Psoas muscle (tissue), 8 donors: ENCODE measurements around the gene INTS15. TPM values are rescaled to one million over a fixed set of nuclear protein-coding genes. Genes with fewer than 3 reads are reported as not detected.

Experiments
- ATAC-seq, 4 donors: fragments of 200-7000 bp; cut with Tn5 transposase; one replicate each; pipeline ENCODE4 v1.9.1; 2020; ENCODE audit warnings: moderate library complexity in 3 of 4, mild to moderate bottlenecking in 2 of 4
- DNase-seq, 2 donors: peaks; one replicate each; pipeline ENCODE4 v3.0.0-alpha.2; 2020
- H3K27ac ChIP-seq: fragments of 200-600 bp; one replicate; pipeline ENCODE4 v1.8.0; 2022
- H3K27me3 ChIP-seq, 3 donors: fragments of 200-600 bp in 1 of 3; one replicate each; pipeline versions ENCODE4 v1.6.1 to v1.8.0; 2013 to 2022; ENCODE audit warnings: low read length in 2 of 3, mild to moderate bottlenecking in 2 of 3, moderate library complexity in 1 of 3; ENCODE audit not compliant: insufficient read depth in 3 of 3
- H3K36me3 ChIP-seq, 2 donors: fragments of 200-600 bp in 1 of 2; one replicate each; pipeline versions ENCODE4 v1.6.1 to v1.8.0; 2013 to 2022; ENCODE audit warnings: low read depth in 1 of 2, mild to moderate bottlenecking in 1 of 2, moderate library complexity in 1 of 2; ENCODE audit not compliant: insufficient read depth in 1 of 2
- H3K4me1 ChIP-seq: fragments of 200-600 bp; one replicate; pipeline ENCODE4 v1.8.0; 2022
- H3K4me3 ChIP-seq: fragments of 200-600 bp; one replicate; pipeline ENCODE4 v1.8.0; 2022; ENCODE audit warnings: mild to moderate bottlenecking
- H3K9me3 ChIP-seq: fragments of 200-600 bp; one replicate; pipeline ENCODE4 v1.8.0; 2022
- CTCF ChIP-seq: fragments of 200-600 bp; IDR thresholded peaks from one replicate; pipeline ENCODE4 v1.8.0; 2022; ENCODE audit warnings: antibody characterized with exemption
- WGBS, 3 donors: extraction: QIAGEN DNeasy Blood & Tissue Kit; methylation state at CpG; one replicate each; pipeline versions ENCODE4 v1.1.6 to v1.1.7; 2013; 5-methylcytosine and 5-hydroxymethylcytosine counted together
- intact Hi-C, 2 donors: fragments of 100-400 bp; cut with DNase I; formaldehyde crosslinking; loops; one replicate each; pipeline versions ENCODE4 v1.11.0 to v1.14.2; 2022
- polyA plus RNA-seq, 3 donors: library from polyadenylated mRNA; stranded (reverse); fragments of 200-250 nt; gene quantifications; one replicate each; pipeline ENCODE4 v1.2.3, GENCODE V29; 2013
- total RNA-seq, 4 donors: library from RNA; stranded (reverse); fragmentation: NEBNext Ultra II Directional in 2 of 4; extraction: Animal tissue kit (Norgen Biotek cat#: 25700) in 2 of 4; gene quantifications; one replicate each; pipeline versions ENCODE4 v1.2.1 to v1.2.4, GENCODE V29; 2021 to 2023
- donor health status: healthy with polysubstance abuse.
- donor health status: DM: no; HTN: no; CAD: no; lungs with moderate emphysema.
- donor health status: Bipolar disorder and iron deficiency.
- donor health status: healthy.
- donor health status: DM: yes; HTN: yes; CAD: no.
- donor health status: DM: no; HTN: no; CAD: no.
- donor health status: DM: no; HTN: no; CAD: no.
- donor health status: DM: yes; HTN: yes; CAD: no.

The INTS15 gene
- total and polyA plus RNA-seq, 7 donors: 14.1 to 46.0 (median 24.0) TPM

DNA sequence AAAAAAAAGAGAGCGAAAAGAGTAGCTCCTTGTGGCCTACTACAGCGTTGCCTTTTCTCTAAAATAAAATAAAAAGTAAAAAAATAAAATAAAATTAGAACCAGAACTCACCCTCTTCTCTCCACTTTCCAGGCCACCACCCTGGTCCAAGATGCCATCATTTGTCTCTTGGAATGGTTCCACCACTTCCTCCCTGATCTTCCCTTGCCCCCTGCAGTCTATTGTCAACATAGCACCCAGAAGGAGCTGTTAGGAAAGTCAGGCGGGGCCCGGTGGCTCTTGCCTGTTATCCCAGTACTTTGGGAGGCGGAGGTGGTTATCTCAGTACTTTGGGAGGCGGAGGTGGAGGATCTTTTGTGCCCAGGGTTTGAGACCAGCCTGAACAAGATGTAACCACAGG is 31.0 kb upstream of the INTS15 start:
- no peak for DNase-seq
- intact Hi-C loops: no loop called here

DNA sequence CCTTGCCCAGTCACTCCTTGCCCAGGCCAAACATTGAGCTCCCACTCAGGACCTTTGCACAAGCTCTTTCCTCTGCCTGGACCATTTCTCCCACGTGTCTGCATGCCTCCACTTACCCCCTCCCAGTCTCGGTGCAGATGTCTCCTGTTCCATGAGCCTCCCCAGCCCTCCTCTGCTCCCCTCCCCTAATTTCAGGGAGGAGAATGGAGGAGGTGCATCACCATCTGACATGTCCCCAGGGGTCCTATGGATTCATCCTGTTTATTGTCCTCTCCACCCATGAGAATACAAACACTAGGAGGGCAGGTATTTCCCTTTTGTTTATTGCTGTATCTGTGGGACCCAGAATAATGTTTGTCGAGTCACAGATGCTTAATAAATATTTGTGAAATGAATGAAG is 29.9 kb upstream of the INTS15 start:
- no peak for TF ChIP-seq CTCF
- DNase-seq: no peak

More for the DNA sequence above, 31.0 kb upstream of the INTS15 start:
- Histone ChIP-seq H3K27ac (no peak overlapping the region), H3K27me3 (no peaks in the 10 kb centered on the region), H3K36me3 (no peaks in the 10 kb centered on the region), H3K4me1 (no peaks in the 10 kb centered on the region), H3K4me3 (no peak overlapping the region), H3K9me3 (no peaks in the 10 kb centered on the region)
- no peak for ATAC-seq
- peak; percentile 17 for TF ChIP-seq CTCF
- WGBS, 3 donors: 55 to 56% (median 55%) methylated on average over 6 of the region's 6 CpGs

DNA sequence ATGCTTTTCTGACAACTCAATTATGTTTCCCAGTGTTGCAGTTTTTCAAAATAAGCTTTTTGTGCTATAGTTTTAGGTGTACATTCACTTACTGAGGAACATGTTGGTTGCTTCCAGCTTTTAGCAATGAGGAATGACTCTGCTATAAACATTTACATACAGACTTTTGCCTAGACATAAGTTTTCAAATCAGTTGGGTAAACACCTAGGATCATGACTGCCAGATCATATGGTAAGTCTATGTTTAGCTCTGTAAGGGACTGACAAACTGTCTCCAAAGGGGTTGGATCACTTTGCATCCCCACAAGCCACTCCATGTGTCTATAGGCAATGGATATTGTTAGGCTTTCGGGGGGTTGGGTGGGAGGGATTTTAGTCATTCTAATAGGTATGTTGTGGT is 27.7 kb upstream of the INTS15 start:
- Histone ChIP-seq H3K27me3 (no peaks in the 10 kb centered on the region), H3K4me3 (no peak overlapping the region), H3K4me1 (no peaks in the 10 kb centered on the region), H3K36me3 (no peaks in the 10 kb centered on the region), H3K9me3 (no peaks in the 10 kb centered on the region), H3K27ac (no peak overlapping the region)
- ATAC-seq (no peak), DNase-seq (no peak)
- 84 to 95% (median 91%) methylated on average over 1 of the region's 1 CpG for WGBS, 3 donors
- no peak for TF ChIP-seq CTCF
- intact Hi-C loops: no loop called here

More for the DNA sequence above, 29.9 kb upstream of the INTS15 start:
- ATAC-seq: no peak
- Histone ChIP-seq H3K27me3 (no peaks in the 10 kb centered on the region), H3K9me3 (no peaks in the 10 kb centered on the region), H3K4me3 (no peak overlapping the region), H3K4me1 (no peaks in the 10 kb centered on the region), H3K36me3 (no peaks in the 10 kb centered on the region), H3K27ac (no peak overlapping the region)
- intact Hi-C loops: no loop called here
- 28 to 45% (median 31%) methylated on average over 3 of the region's 3 CpGs for WGBS, 3 donors

DNA sequence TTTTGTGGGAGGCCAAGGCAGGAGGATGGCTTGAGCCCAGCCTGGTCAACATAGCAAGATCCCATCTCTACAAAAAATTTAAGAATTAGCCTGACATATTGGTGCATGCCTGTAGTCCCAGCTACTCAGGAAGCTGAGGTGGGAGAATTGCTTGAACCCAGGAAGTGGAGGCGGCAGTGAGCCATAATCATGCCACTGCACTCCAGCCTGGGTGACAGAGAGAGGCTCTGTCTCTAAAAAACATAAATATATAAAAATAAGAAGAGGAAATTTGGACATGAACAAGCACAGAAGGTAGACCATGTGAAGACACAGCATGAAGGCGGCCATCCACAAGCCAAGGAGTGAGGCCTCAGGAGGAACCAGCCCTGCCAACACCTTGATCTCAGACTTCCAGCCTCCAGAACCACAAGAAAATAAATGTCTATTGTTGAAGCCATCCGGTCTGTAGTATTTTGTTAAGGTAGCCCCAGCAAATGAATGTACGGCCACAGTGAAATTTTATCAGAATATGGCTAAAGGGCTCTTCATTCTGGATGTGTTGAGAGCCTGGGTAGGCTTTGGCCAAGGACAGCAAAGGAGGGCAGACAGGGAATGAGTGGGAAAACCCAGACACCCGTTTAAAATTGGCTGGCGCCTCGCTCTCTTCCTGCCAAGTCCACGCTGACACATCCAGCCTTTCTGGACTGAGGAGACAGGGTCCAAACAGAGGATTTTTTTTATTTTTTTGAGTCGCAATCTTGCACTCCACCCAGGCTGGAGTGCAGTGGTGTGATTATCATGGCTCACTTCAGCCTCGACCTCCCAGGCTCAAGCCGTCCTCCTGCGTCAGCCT is 25.7 kb upstream of the INTS15 start:
- ATAC-seq (no peak), DNase-seq (no peak)
- intact Hi-C loops: no loop called here
- Histone ChIP-seq H3K27me3 (no peaks in the 10 kb centered on the region), H3K36me3 (no peaks in the 10 kb centered on the region), H3K4me3 (no peak overlapping the region), H3K4me1 (no peaks in the 10 kb centered on the region), H3K27ac (no peak overlapping the region), H3K9me3 (no peaks in the 10 kb centered on the region)
- 44 to 55% (median 45%) methylated on average over 12 of the region's 12 CpGs for WGBS, 3 donors
- no peak for TF ChIP-seq CTCF

DNA sequence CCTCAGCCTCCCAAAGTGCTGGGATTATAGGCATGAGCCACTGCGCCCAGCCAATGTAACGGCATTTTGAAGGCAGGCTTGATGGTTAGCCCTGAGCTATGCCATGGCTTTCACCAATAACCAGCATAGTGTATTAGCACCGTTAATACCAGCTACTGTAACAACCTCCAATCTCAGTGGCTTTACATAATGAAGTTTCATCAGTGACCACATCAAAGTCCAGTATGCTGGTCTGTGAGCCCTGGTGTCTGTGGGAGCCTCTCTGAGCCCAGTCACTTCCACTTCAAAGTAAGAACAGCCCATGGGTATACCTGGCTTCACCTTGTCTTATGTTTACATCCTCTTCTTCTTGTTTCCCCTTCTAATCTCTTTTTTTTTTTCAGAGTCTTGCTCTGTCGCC is 24.2 kb upstream of the INTS15 start:
- Histone ChIP-seq H3K27ac (no peak overlapping the region), H3K4me1 (no peaks in the 10 kb centered on the region), H3K27me3 (no peaks in the 10 kb centered on the region), H3K9me3 (no peaks in the 10 kb centered on the region), H3K36me3 (no peaks in the 10 kb centered on the region), H3K4me3 (no peak overlapping the region)
- 83 to 88% (median 87%) methylated on average over 4 of the region's 4 CpGs for WGBS, 3 donors
- no peak for DNase-seq
- intact Hi-C loops: no loop called here
- ATAC-seq: no peak
- TF ChIP-seq CTCF: no peak
